ENCODE measurements around the gene LYRM2.

GRCh38 chr6:89583559-89583958 lies 55.0 kb downstream of the LYRM2 start:
- TF ChIP-seq CTCF (IDR thresholded peaks at IDR 0.05 in 2 of 3, conservative IDR thresholded peaks at IDR 0.05 in 1 of 3; ENCODE audit: borderline replicate concordance in 1 of 3, insufficient read depth in 1 of 3, low read depth in 2 of 3, low read length in 2 of 3) = 0 out of 6 replicates have a peak, but pooled peaks of 2 of the 3 experiments have one; percentile 4 to 9
- no peak for TF ChIP-seq EZH2 (IDR thresholded peaks at IDR 0.05)
- TF ChIP-seq REST (IDR thresholded peaks at IDR 0.05; ENCODE audit: low read depth) = no peak

Measured in HCT116 (cell line).